ENCODE data around the gene MAP6. TPM values are rescaled to one million over a fixed set of nuclear protein-coding genes. Genes with fewer than 3 reads are reported as not detected.

Gene MAP6
- total RNA-seq, 4 donors from 2014 or later = 0.22 to 0.33 (median 0.25) TPM; not detected in 1

DNA sequence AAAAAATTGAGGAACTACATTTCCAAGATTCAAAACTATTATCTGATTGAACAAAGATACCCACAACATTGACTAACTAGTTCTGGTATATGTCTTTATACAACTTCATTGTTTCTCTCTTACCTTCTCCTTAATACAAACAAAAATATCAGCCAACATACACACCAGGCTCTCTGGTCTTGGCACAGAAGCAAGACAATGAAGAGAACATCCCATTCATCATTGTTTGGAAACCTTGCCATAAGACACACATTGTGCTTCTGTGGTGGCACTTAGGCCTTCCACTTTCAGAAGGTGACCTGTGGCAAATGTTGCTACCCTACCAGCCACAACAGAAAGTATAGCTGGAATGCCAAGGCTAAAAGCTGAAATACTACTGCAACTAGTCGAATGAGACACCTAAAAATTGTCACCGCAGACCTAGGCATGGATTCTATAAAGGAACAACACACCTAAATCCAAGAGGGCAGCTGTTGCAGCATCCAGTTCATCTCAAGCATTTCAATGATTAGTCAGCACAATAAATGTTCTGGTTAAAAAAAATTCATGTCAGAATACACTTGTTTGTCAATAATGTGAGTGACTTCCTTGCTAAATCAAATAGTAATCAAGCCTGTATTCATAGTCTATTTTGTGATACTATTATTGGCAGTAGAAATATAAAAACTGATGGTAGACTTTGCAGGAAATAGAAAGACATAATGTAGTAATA is 26.3 kb downstream of the MAP6 start:
- H3K4me3 ChIP-seq = no peak overlapping the region
- DNase-seq = no peak
- no peaks in the 10 kb centered on the region for H3K36me3 ChIP-seq
- no peaks in the 10 kb centered on the region for H3K27me3 ChIP-seq
- H3K27ac ChIP-seq = no peak overlapping the region
- no peak for ATAC-seq
- H3K4me1 ChIP-seq = no peaks in the 10 kb centered on the region
- TF ChIP-seq POLR2A (IDR thresholded peaks at IDR 0.05) = no peak
- TF ChIP-seq, protein P1, sequence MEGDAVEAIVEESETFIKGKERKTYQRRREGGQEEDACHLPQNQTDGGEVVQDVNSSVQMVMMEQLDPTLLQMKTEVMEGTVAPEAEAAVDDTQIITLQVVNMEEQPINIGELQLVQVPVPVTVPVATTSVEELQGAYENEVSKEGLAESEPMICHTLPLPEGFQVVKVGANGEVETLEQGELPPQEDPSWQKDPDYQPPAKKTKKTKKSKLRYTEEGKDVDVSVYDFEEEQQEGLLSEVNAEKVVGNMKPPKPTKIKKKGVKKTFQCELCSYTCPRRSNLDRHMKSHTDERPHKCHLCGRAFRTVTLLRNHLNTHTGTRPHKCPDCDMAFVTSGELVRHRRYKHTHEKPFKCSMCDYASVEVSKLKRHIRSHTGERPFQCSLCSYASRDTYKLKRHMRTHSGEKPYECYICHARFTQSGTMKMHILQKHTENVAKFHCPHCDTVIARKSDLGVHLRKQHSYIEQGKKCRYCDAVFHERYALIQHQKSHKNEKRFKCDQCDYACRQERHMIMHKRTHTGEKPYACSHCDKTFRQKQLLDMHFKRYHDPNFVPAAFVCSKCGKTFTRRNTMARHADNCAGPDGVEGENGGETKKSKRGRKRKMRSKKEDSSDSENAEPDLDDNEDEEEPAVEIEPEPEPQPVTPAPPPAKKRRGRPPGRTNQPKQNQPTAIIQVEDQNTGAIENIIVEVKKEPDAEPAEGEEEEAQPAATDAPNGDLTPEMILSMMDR (IDR thresholded peaks at IDR 0.05 in 4 of 5, conservative IDR thresholded peaks at IDR 0.05 in 1 of 5) = no peak
- intact Hi-C loops (cut with DNase I; ENCODE audit: low total_unique reads) (no loop called here), in situ Hi-C loops (cut with MboI; ENCODE audit: low sequenced_read_pairs in 4 of 4) (no loop called here)
- H3K9me3 ChIP-seq = no peaks in the 10 kb centered on the region

DNA sequence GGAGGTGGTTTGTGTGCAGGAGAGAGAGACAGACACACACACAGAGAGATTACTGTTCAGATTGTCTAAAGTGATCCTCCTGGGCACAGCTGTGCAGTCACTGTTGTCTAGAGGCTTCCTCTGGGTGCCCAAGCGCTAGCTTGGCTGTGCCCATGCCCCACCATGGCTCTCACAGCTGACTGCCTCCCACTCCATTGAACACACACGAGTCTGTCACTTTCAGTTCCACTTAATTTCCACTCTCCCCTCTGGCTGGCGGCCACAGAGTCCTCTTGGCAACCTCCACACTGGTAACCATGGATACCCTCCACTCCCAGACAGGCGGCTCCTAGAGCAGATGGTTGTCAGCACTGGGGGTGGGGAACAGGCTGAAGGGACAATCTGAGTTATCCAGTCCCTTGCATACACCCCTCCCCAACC is 29.1 kb downstream of the MAP6 start:
- H3K36me3 ChIP-seq = no peaks in the 10 kb centered on the region
- H3K27me3 ChIP-seq = no peaks in the 10 kb centered on the region
- H3K4me3 ChIP-seq = no peak overlapping the region
- H3K27ac ChIP-seq = no peak overlapping the region
- TF ChIP-seq, protein P1 (IDR thresholded peaks at IDR 0.05 in 4 of 5, conservative IDR thresholded peaks at IDR 0.05 in 1 of 5) = no peak
- no peak for TF ChIP-seq POLR2A (IDR thresholded peaks at IDR 0.05)
- peak; percentile 42 to 51 for ATAC-seq
- peak; percentile 18 to 50 for DNase-seq
- in situ Hi-C loops (cut with MboI; ENCODE audit: low sequenced_read_pairs in 4 of 4) = no loop called here
- H3K9me3 ChIP-seq = no peaks in the 10 kb centered on the region
- H3K4me1 ChIP-seq = no peaks in the 10 kb centered on the region
- intact Hi-C loops (cut with DNase I; ENCODE audit: low total_unique reads) = no loop called here

DNA sequence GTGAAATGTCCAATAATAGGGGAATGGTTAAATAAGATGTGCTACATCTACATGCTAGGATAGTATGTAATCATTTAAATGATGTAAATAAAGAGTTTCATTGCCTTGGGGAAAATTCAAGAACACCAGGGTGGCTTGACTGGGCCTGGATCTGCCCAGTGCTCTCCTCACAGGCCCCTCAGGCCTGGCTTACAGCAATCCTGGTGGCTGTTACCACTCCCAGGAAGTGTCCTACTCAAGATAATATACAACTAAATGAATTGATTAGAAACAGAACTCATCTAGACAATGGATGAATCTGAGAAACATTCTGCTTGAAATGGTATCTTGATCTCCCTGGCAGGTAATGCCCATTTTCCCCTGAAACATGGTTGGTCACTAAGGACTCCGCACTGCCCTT is 30.8 kb downstream of the MAP6 start:
- Histone ChIP-seq H3K4me3 (no peak overlapping the region), H3K36me3 (no peaks in the 10 kb centered on the region), H3K27me3 (no peaks in the 10 kb centered on the region), H3K9me3 (no peaks in the 10 kb centered on the region), H3K4me1 (no peaks in the 10 kb centered on the region), H3K27ac (no peak overlapping the region)
- intact Hi-C loops (cut with DNase I; ENCODE audit: low total_unique reads) (no loop called here), in situ Hi-C loops (cut with MboI; ENCODE audit: low sequenced_read_pairs in 4 of 4) (no loop called here)
- no peak for TF ChIP-seq POLR2A (IDR thresholded peaks at IDR 0.05)
- TF ChIP-seq, protein P1 (IDR thresholded peaks at IDR 0.05 in 4 of 5, conservative IDR thresholded peaks at IDR 0.05 in 1 of 5) = no peak
- ATAC-seq (no peak), DNase-seq (no peak)

DNA sequence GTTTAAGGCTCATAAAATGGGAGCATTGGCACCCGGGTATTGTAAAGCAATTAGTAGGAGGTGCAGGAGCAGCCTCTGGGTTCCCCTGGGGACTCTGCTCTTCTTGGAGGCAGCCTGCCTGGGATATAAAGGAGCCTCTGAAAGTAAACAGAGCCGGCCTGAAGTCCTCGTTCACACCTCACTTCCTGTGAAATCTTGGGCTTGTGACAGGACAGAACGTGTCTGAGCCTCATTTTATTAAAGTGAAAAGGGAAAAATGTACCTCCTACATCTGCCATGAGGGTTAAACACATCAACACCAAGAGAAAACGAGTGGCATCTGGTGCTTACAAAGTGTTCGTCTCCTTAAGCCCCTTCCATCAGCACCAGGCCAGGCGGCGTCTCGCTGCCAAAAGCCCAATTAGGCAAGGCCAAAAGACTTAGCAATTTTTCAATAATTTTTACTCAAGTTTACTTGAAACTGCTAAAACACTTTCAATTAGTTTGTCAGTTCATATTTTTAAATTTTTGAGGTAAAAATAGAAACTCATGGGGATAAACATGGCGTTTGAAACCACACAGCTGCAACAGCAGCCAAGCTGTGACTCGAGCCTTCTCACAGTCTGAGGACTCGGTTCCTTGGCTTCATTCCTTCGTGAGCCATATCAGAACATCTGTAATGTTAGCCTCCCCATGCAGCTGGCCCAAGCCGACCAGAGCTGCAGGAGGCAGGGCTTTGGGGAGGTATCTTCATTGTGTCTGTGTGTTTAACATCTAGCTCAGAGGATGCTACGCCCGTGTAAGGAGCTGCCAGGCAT is 33.6 kb downstream of the MAP6 start:
- H3K9me3 ChIP-seq = no peaks in the 10 kb centered on the region
- TF ChIP-seq POLR2A (IDR thresholded peaks at IDR 0.05) = no peak
- TF ChIP-seq, protein P1 (IDR thresholded peaks at IDR 0.05 in 4 of 5, conservative IDR thresholded peaks at IDR 0.05 in 1 of 5) = no peak
- no peak for DNase-seq
- no peaks in the 10 kb centered on the region for H3K36me3 ChIP-seq
- no peaks in the 10 kb centered on the region for H3K4me1 ChIP-seq
- H3K4me3 ChIP-seq = no peak overlapping the region
- ATAC-seq = peak in 1 of 2 donors; percentile 47
- in situ Hi-C loops (cut with MboI; ENCODE audit: low sequenced_read_pairs in 4 of 4) (no loop called here), intact Hi-C loops (cut with DNase I; ENCODE audit: low total_unique reads) (no loop called here)
- H3K27me3 ChIP-seq = no peaks in the 10 kb centered on the region
- H3K27ac ChIP-seq = peak overlapping the region in 2 of 4 donors; percentile 28 to 31
